COLO829 (cell line): ENCODE data around the gene NTSR1.

Experiments used
- DNase-seq: peaks from one replicate; pipeline ENCODE4 v3.0.0; 2012; ENCODE audit warnings: low spot score

Gene NTSR1

GRCh38 chr20:62755817-62756724 lies 47.4 kb downstream of the NTSR1 start:
- DNase-seq = peak; percentile 76

DNA sequence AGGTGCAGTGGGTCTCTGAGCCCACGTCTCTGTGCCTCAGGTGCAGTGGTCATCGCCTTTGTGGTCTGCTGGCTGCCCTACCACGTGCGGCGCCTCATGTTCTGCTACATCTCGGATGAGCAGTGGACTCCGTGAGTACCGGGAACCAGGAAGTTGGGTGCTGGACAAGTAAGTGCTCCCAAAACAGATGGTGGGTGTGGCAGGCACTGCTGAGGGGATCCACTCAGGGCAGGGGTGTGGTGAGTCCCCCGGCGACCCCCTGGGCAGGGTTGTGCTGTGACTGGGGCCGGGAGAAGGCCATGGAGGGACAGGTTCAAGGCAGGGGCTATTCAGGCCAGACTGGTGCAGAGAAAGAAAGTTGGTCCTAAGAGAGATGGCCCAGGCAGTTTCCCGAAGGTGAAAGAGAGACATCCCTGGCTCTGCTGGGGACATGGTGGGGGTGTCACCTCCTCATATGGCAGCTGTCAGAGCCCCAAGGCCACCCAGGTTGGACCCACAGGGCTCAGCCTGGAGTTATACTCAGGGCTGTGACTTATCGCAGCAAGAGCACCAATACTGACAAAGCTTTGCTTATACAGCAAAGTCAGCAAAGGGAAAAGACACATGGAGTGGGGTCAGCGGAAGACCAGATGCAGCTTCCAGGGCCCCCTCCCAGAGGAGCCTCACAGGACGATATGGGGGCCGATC lies 49.7 kb downstream of the NTSR1 start:
- no peak for DNase-seq

DNA sequence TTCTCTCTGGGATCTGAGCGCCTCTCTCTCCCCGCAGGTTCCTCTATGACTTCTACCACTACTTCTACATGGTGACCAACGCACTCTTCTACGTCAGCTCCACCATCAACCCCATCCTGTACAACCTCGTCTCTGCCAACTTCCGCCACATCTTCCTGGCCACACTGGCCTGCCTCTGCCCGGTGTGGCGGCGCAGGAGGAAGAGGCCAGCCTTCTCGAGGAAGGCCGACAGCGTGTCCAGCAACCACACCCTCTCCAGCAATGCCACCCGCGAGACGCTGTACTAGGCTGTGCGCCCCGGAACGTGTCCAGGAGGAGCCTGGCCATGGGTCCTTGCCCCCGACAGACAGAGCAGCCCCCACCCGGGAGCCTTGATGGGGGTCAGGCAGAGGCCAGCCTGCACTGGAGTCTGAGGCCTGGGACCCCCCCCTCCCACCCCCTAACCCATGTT lies 51.4 kb downstream of the NTSR1 start:
- DNase-seq = no peak

GRCh38 chr20:62760471-62760855 lies 51.8 kb downstream of the NTSR1 start:
- DNase-seq = no peak

DNA sequence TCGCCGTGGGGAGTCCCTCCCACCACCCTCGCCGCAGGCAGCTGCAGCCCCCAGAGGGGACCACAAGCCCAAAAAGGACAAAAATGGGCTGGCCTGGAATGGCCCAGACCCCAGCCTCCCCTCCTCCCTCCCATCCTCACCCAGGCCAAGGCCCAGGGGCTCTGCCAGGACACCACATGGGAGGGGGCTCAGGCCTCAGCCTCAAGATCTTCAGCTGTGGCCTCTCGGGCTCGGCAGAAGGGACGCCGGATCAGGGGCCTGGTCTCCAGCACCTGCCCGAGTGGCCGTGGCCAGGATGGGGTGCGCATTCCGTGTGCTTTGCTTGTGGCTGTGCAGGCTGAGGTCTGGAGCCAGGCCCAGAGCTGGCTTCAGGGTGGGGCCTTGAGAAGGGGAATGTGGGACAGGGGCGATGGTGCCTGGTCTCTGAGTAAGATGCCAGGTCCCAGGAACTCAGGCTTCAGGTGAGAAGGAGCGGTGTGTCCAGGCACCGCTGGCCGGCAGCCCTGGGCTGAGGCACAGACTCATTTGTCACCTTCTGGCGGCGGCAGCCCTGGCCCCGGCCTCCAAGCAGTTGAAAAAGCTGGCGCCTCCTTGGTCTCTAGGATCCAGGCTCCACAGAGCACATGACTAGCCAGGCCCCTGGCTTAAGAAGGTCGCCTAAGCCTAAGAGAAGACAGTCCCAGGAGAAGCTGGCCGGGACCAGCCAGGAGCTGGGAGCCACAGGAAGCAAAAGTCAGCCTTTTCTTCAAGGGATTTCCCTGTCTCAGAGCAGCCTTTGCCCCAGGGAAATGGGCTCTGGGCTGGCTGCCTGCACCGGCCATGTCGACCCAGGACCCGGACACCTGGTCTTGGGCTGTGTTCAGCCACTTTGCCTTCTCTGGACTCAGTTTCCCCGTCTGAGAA lies 52.5 kb downstream of the NTSR1 start:
- no peak for DNase-seq

DNA sequence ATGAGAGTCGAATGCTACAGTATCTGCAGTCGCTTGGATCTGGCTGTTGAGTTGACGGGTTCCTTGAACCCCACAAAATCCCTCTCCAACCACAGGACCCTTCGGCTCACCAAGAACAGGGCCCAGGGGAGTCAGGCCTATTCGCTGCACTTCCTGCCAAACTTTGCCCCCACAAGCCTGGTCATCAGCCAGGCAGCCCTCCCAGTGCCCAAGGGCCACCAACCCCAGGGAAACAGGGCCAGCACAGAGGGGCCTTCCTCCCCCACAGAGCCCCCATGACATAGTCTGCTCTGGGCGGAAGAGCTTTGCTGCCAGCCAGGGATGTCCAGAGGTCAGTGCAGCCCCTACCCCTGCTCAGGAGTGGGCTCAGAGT lies 53.1 kb downstream of the NTSR1 start:
- no peak for DNase-seq

DNA sequence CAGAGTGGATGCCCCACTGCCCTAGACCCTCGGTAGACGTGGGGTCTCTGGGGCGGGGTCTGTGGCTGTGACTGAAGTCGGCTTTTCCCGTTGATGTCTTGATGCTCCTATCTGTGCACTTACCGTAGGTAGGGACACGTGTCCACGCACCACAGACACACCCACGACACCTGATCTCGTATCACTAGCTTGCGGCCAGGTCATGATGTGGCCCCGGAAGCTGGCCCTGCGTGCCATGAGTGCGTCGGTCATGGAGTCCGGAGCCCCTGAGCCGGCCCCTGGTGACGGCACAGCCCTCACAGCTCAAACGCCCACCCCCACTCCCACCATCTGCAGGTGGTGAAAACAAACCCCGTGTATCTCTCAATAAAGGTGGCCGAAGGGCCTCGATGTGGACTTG lies 53.7 kb downstream of the NTSR1 start:
- no peak for DNase-seq

DNA sequence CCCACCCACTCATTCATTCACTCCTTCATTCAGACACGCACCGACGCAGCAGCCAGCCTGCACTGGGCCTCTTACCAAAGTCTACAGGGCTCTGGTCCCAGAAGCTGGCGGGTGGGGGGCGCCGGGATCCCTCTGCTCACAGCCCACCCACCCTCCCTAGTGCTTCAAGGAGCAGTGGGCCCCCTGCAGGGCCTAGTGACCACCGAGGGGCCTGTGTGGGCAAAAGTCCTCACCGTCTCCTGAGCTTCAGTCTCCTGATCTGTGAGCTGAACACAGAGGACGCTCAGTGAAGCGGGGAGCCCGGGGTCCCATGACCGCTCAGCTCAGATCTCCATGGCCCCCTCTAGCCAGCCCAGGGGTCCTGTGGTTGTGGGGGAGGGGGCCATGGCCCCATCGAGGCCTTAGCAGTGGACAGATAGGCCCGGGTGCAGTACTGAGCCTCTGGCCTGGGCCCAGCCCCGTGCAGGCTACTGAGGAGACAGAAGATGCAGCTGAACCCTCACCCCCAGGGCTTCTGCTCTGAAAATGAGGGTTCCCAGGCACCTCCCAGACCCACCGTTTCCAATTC lies 54.2 kb downstream of the NTSR1 start:
- no peak for DNase-seq

GRCh38 chr20:62763404-62763803 lies 54.8 kb downstream of the NTSR1 start:
- DNase-seq = no peak

GRCh38 chr20:62764156-62764935 lies 55.7 kb downstream of the NTSR1 start:
- DNase-seq = no peak

DNA sequence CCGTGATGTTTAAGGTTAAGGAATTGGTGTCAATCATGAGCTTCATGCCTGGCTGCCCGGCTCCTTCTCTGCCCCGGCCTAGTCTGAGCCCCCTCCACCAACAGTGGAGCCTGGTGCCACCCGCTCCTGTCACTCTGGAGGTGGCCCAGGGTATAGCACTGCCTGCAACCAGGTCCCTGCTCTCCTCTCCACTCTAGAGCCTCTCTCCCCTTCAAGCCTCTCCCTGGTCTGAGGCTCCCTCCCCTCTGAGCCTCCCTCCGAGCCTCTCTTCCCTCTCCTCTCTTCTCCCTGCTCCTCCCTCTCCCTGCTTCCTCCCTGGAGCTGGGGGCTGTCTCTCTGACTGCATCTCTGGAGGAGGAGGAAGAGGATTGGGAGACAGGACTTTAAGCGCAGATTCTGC lies 56.4 kb downstream of the NTSR1 start:
- no peak for DNase-seq

DNA sequence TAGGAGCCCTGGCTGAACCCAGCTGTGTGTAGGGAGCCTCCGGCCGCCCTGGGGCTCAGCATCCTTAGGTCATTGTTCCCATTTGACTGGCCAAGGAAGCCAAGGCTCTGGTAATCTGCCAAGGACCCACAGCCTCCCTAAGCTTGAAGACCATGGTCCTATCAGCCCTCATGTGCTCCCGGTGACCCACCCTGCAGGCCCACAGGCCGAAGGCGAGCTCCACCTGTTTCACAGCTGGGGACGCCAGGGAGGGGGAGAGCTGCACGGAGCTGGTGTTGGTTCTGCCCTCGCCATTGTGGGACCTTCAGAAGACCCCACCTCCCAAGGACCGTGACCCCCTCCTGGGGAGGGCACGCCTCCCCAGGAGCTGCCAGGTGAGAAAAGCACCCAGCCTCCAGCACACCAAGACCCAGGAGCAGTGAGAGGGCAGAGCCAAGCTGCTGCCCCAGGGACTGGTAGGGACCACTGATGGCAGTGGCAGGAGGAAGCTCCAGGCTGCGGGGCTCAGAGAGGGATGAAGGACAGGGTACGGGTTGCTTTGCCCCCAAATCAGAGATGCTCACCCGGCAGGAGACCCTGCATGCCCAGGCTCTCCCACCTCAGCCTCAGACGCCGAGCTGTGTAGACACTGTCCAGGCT lies 56.9 kb downstream of the NTSR1 start:
- no peak for DNase-seq

DNA sequence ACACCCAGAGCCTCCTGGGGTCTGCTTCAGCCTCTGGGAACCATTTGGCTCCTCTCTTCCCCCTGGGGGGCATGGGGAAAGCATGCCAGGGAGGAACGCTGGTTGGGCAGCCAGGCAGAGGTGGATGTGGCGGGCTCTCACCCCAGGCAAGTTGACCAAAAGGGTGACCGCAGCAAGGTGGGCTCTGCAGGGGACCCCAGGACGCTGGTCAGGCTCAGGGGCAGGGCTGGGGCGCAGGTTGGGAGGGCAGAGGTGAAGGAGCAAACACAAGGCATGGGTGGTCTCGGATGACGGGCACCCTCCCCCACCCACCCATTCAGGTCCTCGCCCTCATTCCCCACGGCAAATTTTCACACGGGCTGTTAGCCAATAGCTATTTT lies 57.4 kb downstream of the NTSR1 start:
- no peak for DNase-seq

- no peak for DNase-seq
These were observed 58.1 kb downstream of the NTSR1 start for GRCh38 chr20:62766716-62767115.

DNA sequence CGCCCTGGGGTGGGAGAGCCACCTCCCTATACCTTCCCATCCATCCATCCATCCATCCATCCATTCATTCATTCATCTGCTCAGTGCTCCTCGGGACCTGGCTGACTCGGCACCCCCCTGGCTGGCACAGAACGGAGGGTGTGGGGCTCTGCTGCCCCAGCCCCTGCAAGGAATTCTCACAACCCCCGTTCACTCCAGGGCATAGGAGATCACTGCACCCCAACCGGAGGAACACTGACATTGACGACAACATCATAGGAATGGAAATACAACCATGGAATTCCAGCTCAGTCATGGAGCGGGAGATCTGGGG lies 59.6 kb downstream of the NTSR1 start:
- DNase-seq = no peak

- DNase-seq = no peak
These were observed 60.1 kb downstream of the NTSR1 start for GRCh38 chr20:62768551-62769287.

DNA sequence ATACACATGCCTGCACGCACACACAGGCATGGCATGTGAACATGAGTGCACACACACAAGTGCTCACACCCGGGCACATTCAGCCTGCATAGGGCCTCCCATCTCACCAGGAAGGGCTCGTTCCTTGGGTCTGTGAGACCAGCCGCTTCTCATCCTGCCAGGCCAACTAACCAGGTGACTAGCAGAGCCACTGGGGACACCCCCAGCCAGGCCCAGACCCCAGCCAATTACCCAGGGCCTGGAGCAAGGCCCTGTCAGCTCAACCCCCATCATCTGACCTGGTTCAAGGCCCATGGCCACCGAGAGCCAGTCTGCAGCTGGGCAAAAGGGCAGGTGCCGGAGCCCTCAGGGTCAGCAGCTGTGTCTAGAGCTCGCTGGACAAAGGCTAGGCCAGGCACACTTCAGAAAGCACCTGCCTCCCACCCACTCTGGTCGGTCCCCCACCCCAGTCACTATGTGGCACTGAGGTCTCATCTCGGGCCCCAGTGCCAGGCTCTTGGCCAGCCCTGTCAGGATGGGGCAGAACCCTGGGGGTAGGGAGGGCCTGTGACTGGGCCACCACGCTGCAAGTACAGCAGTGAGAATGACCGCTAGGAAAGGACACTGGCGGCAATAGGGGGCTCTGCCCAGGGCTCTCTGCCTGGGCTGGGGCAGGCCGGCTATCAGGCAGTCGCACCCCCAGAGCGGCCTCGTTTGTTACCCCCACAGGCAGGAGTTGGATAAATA lies 60.9 kb downstream of the NTSR1 start:
- no peak for DNase-seq

GRCh38 chr20:62770111-62770910 lies 61.7 kb downstream of the NTSR1 start:
- DNase-seq = no peak

- DNase-seq = no peak
These were observed 62.3 kb downstream of the NTSR1 start for GRCh38 chr20:62770916-62771315.
